Body of pancreas (tissue), 4 donors: ENCODE data around the gene ABHD16B. TPM values are rescaled to one million over a fixed set of nuclear protein-coding genes. Genes with fewer than 3 reads are reported as not detected.
A peak's percentile ranks its signal among the peaks of the same experiment; 100 is the strongest.
"Not testable (repeated sequence)": the region's sequence is repeated elsewhere in the genome, so short reads cannot be mapped to it uniquely, and the experiment has no call there.

Experiments
- ATAC-seq: fragments of 150-250 bp; one replicate; pipeline ENCODE4 v1.9.1; 2016
- DNase-seq, 4 donors: peaks; one replicate each; pipeline ENCODE4 v3.0.0-alpha.2; 2019
- H3K27ac ChIP-seq, 4 donors: fragments of 200-600 bp; sonication (generic); 1 replicate in 3 of 4; 2 replicates in 1 of 4; pipeline versions ENCODE4 v1.5.1 to v1.6.1; 2016 to 2019; ENCODE audit warnings: mild to moderate bottlenecking in 1 of 4, mixed read lengths in 1 of 4, moderate library complexity in 1 of 4
- H3K27me3 ChIP-seq, 2 donors: fragments of 200-600 bp; sonication (generic); one replicate each; pipeline ENCODE4 v1.6.0; 2016; ENCODE audit warnings: mild to moderate bottlenecking in 1 of 2
- H3K36me3 ChIP-seq, 2 donors: fragments of 200-600 bp; sonication (generic); replicated peaks in 1 of 2; 2 replicates each; pipeline ENCODE4 v1.5.1; 2016; ENCODE audit warnings: low read depth in 2 of 2; ENCODE audit not compliant: insufficient read depth in 1 of 2
- H3K4me1 ChIP-seq: fragments of 200-600 bp; sonication (generic); one replicate; pipeline ENCODE4 v1.6.0; 2016
- H3K4me3 ChIP-seq, 2 donors: fragments of 200-600 bp; sonication (generic); 1 replicate in 1 of 2; 2 replicates in 1 of 2; pipeline ENCODE4 v1.5.1; 2016 to 2019
- H3K9me3 ChIP-seq, 3 donors: fragments of 200-600 bp; sonication (generic); 1 replicate in 2 of 3; 2 replicates in 1 of 3; pipeline ENCODE4 v1.5.1; 2016
- POLR2A ChIP-seq, 3 donors: fragments of 450-650 bp; IDR thresholded peaks; one replicate each; pipeline ENCODE4 v1.6.1; 2016; ENCODE audit warnings: antibody characterized with exemption in 3 of 3, mild to moderate bottlenecking in 2 of 3
- WGBS, 2 donors: methylation state at CpG; one replicate each; pipeline ENCODE4 v1.1.5; 2017; 5-methylcytosine and 5-hydroxymethylcytosine counted together
- intact Hi-C: fragments of 100-400 bp; cut with DNase I; formaldehyde crosslinking; loops from one replicate; pipeline ENCODE4 v1.15.1; 2023
- total RNA-seq, 2 donors: library from RNA; depleted of rRNA; stranded (reverse); fragments of >200 nt; gene quantifications; one replicate each; pipeline ENCODE4 v1.1.0, GENCODE V29; 2016
- TF ChIP-seq, protein P1 (sequence below), 7 experiments: fragments of 450-650 bp in 4 of 7; fragments of 200-600 bp in 3 of 7; sonication (generic) in 3 of 7; IDR thresholded peaks; one replicate each; pipeline ENCODE4 v1.5.1; 2016 to 2019; ENCODE audit warnings: antibody characterized with exemption in 7 of 7

The ABHD16B gene
- total RNA-seq, 2 donors from 2014 or later = not detected

DNA sequence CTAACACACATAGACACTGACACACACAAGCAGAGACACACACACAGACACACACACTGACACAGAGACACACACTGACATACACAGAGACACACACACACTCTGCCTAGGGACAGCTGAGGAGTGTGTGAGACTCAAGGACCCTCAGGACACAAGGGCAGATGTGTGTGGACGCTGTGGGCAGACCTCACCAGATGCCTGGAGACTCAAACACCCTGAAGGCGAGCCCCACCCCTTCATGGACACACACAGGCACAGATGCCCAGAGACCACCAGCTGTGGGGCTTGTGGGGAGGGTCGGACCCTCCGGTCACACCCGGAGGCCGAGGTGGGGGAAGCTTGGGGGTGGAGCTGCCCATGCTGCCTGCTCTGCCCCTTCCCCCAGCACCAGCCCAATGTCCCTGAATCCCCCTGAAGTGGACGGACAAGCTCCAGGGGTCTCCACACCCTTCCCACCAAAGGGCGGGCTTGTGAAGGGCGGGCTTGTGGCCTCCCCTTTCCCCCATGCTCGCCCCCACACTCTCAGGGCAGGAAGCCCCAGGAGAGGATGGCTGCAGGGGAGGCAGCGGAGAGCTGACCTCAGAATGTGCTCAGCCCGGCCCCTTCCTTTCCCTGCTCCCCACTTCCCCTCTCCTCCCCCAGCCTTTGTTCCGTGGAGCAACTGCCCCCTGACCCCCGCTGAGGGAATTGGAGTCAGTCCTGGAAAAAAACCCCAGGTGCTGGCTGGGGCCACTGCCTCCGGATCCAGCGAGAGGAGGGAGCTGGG is 13.9 kb upstream of the ABHD16B start:
- DNase-seq (no peak), ATAC-seq (peak; percentile 13)
- Histone ChIP-seq H3K36me3 (no peaks in the 10 kb centered on the region), H3K4me1 (peaks cover 7% of the 10 kb centered on the region), H3K27me3 (peaks cover 0 to 20% of the 10 kb centered on the region in 2 donors), H3K4me3 (no peak overlapping the region), H3K9me3 (no peaks in the 10 kb centered on the region), H3K27ac (peak overlapping the region in 2 of 4 donors; percentile 21 to 46)
- WGBS, 2 donors = 25 to 30% methylated on average over 9 to 15 of the region's 16 CpGs
- TF ChIP-seq POLR2A (IDR thresholded peaks at IDR 0.05) = no peak
- TF ChIP-seq, protein P1, sequence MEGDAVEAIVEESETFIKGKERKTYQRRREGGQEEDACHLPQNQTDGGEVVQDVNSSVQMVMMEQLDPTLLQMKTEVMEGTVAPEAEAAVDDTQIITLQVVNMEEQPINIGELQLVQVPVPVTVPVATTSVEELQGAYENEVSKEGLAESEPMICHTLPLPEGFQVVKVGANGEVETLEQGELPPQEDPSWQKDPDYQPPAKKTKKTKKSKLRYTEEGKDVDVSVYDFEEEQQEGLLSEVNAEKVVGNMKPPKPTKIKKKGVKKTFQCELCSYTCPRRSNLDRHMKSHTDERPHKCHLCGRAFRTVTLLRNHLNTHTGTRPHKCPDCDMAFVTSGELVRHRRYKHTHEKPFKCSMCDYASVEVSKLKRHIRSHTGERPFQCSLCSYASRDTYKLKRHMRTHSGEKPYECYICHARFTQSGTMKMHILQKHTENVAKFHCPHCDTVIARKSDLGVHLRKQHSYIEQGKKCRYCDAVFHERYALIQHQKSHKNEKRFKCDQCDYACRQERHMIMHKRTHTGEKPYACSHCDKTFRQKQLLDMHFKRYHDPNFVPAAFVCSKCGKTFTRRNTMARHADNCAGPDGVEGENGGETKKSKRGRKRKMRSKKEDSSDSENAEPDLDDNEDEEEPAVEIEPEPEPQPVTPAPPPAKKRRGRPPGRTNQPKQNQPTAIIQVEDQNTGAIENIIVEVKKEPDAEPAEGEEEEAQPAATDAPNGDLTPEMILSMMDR (IDR thresholded peaks at IDR 0.05) = no peak
- intact Hi-C loops = no loop called here

DNA sequence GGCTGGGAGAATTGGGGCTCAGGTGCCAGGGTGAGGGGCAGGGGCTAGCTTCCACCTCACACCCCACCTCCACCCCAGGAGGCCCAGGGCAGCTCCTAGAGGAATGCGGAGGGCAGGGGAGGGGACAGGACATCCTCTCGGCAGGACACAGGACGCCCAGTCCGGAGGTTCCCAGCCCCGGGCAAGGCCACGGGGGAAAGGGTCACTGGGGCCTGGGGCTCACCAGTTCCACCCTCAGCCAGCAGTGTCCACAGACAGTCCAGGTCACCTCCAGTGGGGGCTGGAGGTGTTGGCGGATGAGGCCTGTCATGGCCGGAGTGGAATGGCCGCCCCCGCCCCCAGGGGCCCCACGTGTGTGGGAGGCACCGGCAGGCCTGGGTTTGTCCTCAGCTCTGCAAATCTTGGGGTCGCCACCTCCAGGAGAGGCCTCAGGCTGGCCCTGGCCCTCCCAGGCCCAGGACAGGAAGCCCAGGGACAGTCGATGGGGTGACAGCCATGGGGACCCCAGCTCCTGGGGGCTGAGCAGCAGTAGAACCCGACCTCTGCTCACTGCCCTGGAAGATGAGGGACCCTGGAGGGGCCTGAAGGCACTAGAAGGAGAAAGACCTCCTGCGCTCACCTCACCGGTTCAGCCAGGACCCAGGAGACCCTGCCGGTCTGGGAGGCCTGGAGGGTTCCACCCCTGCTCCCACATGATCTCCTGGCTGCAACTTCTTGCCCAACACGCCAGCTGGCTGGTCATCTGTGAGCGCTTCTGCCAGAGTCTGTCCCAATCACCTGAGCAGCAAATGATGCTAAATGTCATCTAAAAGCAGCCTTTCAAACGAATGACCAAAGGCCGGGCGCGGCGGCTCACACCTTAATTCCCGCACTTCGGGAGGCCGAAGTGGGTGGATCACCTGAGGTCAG is 13.0 kb upstream of the ABHD16B start:
- 59 to 75% methylated on average over 14 to 28 of the region's 28 CpGs for WGBS, 2 donors
- peaks cover 7% of the 10 kb centered on the region for H3K4me1 ChIP-seq
- no peaks in the 10 kb centered on the region for H3K36me3 ChIP-seq
- H3K9me3 ChIP-seq = no peaks in the 10 kb centered on the region
- no peak for DNase-seq
- TF ChIP-seq, protein P1 (IDR thresholded peaks at IDR 0.05) = no peak
- TF ChIP-seq POLR2A (IDR thresholded peaks at IDR 0.05) = no peak
- peak overlapping the region in 2 of 4 donors; percentile 30 to 46 for H3K27ac ChIP-seq
- intact Hi-C loops = no loop called here
- peaks cover 0 to 20% of the 10 kb centered on the region in 2 donors for H3K27me3 ChIP-seq
- ATAC-seq = peak; percentile 14
- no peak overlapping the region for H3K4me3 ChIP-seq

DNA sequence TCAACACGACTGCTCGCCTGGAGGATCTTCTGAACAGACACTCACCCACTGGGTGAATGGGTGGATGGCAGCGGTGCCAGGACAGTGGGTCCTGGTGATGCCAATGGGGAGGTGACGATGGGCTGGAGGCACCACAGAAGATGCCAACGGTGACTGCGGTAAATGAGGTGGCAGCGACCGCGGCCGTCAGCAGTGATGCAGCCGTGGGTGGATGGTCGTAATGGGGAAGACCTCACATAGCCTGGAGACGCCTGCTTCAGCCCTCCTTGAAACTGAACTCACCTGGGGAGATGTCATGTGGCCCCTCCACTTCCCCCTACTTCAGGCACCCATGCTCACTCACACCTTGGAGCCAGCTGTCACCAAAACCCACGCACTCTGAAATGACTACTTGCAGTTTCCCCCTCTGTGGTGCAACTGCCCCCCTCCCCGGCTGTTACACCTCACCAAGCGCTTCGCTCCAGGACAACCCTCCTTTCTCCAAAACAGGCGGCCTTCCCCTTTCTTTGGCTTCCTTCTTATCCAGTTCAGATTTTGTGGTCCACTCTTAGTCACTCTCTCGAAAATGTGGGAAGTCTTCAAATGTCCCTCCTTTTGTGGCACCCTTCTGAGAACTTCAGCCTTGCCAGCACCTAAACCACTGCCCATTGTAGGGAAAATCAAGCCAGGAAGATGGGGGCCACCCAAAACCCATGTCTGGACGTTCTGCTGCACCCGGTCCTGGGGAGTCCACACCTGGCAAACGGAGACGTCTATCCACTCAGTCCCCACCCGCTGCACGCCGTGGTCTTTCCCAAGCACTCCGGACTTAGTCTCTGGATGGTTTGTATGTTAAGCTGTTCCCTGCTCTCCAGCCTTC is 10.4 kb upstream of the ABHD16B start:
- peaks cover 0 to 26% of the 10 kb centered on the region in 2 donors for H3K27me3 ChIP-seq

DNA sequence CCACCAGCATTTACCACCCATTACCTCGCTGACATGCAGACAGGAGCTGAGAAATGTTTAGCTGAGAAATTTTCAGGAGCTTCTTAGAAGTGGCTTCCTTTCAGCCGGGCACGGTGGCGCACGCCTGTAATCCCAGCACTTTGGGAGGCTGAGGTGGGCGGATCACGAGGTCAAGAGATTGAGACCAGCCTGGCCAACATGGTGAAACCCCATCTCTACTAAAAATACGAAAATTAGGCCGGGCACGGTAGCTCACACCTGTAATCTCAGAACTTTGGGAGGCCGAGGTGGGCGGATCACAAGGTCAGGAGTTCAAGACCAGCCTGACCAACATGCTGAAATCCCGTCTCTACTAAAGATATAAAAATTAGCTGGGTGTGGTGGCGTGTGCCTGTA is 9.8 kb upstream of the ABHD16B start:
- H3K36me3 ChIP-seq, H3K27ac ChIP-seq, ATAC-seq, H3K4me3 ChIP-seq, DNase-seq, H3K9me3 ChIP-seq: not testable (repeated sequence)
- peaks cover 12% of the 10 kb centered on the region for H3K4me1 ChIP-seq
- peaks cover 0 to 28% of the 10 kb centered on the region in 2 donors for H3K27me3 ChIP-seq
- WGBS, 2 donors = 73 to 78% methylated on average over 11 to 14 of the region's 14 CpGs
- intact Hi-C loops = loop anchor here (10.0 kb wide), 1 partner anchor 317 kb away; the partner anchor contains the start of gene PTK6

More for the DNA sequence above, 10.4 kb upstream of the ABHD16B start:
- H3K27ac ChIP-seq = no peak overlapping the region
- intact Hi-C loops = loop anchor here (10.0 kb wide), 1 partner anchor 316 kb away; the partner anchor contains the start of gene PTK6
- DNase-seq = no peak
- H3K4me3 ChIP-seq = no peak overlapping the region
- no peak for ATAC-seq
- 60 to 62% methylated on average over 26 to 27 of the region's 27 CpGs for WGBS, 2 donors
- TF ChIP-seq, protein P1 (IDR thresholded peaks at IDR 0.05) = no peak
- no peak for TF ChIP-seq POLR2A (IDR thresholded peaks at IDR 0.05)
- no peaks in the 10 kb centered on the region for H3K36me3 ChIP-seq
- H3K4me1 ChIP-seq = peaks cover 17% of the 10 kb centered on the region
- H3K9me3 ChIP-seq = no peaks in the 10 kb centered on the region

DNA sequence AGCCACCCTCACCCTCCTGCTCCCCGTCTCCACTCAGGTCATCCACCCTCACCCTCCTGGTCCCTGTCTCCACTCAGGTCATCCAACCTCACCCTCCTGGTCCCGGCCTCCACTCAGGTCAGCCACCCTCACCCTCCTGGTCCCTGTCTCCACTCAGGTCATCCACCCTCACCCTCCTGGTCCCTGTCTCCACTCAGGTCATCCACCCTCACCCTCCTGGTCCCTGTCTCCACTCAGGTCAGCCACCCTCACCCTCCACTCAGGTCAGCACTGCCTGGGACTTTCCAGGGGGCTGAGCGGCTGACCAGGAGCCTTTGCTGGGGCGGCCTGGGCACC is 7.6 kb upstream of the ABHD16B start:
- not testable (repeated sequence) for H3K36me3 ChIP-seq, ATAC-seq, H3K4me3 ChIP-seq, DNase-seq, H3K9me3 ChIP-seq
- 73 to 76% methylated on average over 4 of the region's 4 CpGs for WGBS, 2 donors
- intact Hi-C loops = loop anchor here (10.0 kb wide), 1 partner anchor 319 kb away; the partner anchor contains the start of gene PTK6
- H3K27me3 ChIP-seq = peaks cover 0 to 27% of the 10 kb centered on the region in 2 donors
- peaks cover 17% of the 10 kb centered on the region for H3K4me1 ChIP-seq
- peak overlapping the region in 2 of 4 donors; percentile 44 to 57 for H3K27ac ChIP-seq
